WTC11 (cell line): ENCODE results near the gene GAS2L3. TPM values are rescaled to one million over a fixed set of nuclear protein-coding genes. Genes with fewer than 3 reads are reported as not detected.

Experiments used
- ATAC-seq: fragments of 200-7000 bp; cut with Tn5 transposase; 2 replicates; pipeline ENCODE4 v1.10.0; 2021; ENCODE audit warnings: mild to moderate bottlenecking, moderate library complexity
- CTCF ChIA-PET: fragments of 300-600 bp; sonication (Branson Sonifier 250); formaldehyde crosslinking; loops from one replicate; lab custom pipeline; 2021; ENCODE audit warnings: antibody characterized with exemption; lab: Charles Lee
- POLR2A ChIA-PET: fragments of 350-600 bp; sonication (Branson Sonifier 250); formaldehyde crosslinking; loops from one replicate; lab custom pipeline; 2021; ENCODE audit warnings: antibody characterized with exemption; lab: Charles Lee
- DNase-seq: peaks from one replicate; pipeline ENCODE4 v3.0.0; 2021; ENCODE audit warnings: low spot score
- H3K27ac Mint-ChIP-seq: 2 replicates; pipeline ENCODE4 v1.8.0; 2021; ENCODE audit warnings: mixed read lengths
- H3K27me3 Mint-ChIP-seq: 2 replicates; pipeline ENCODE4 v1.8.0; 2021; ENCODE audit warnings: low read depth, mild to moderate bottlenecking, moderate library complexity, mixed read lengths
- H3K36me3 Mint-ChIP-seq: 2 replicates; pipeline ENCODE4 v1.8.0; 2021; ENCODE audit warnings: mixed read lengths
- H3K4me1 Mint-ChIP-seq: 2 replicates; pipeline ENCODE4 v1.8.0; 2022; ENCODE audit warnings: mixed read lengths
- H3K4me3 Mint-ChIP-seq: 2 replicates; pipeline ENCODE4 v1.8.0; 2021; ENCODE audit warnings: mild to moderate bottlenecking, moderate library complexity, mixed read lengths
- H3K9me3 Mint-ChIP-seq: 2 replicates; pipeline ENCODE4 v1.8.0; 2021; ENCODE audit warnings: mixed read lengths
- EMX1 ChIP-seq: fragments of 250-450 bp; sonication (Bioruptor Pico); IDR thresholded peaks from 2 replicates; pipeline ENCODE4 v1.8.0; 2021; ENCODE audit warnings: mild to moderate bottlenecking
- GABPB1 ChIP-seq: sonication (generic); formaldehyde crosslinking; IDR thresholded peaks from 2 replicates; pipeline ENCODE4 v1.8.1; 2023; ENCODE audit warnings: mild to moderate bottlenecking, missing genetic modification reagents
- HMGA2 ChIP-seq: fragments of 250-450 bp; sonication (Bioruptor Pico); IDR thresholded peaks from 2 replicates; pipeline ENCODE4 v1.4.0; 2021; ENCODE audit warnings: mild to moderate bottlenecking, moderate library complexity
- HMGXB4 ChIP-seq: sonication (generic); formaldehyde crosslinking; IDR thresholded peaks from 2 replicates; pipeline ENCODE4 v1.8.1; 2023; ENCODE audit warnings: mild to moderate bottlenecking, moderate library complexity, missing genetic modification reagents
- IRF2 ChIP-seq: sonication (generic); formaldehyde crosslinking; IDR thresholded peaks from 2 replicates; pipeline ENCODE4 v1.8.0; 2022; ENCODE audit warnings: low read depth, missing genetic modification reagents, borderline replicate concordance
- NFYB ChIP-seq: sonication (generic); formaldehyde crosslinking; conservative IDR thresholded peaks from 2 replicates; pipeline ENCODE4 v1.8.0; 2022; ENCODE audit warnings: low read depth, missing genetic modification reagents
- NR1H2 ChIP-seq: sonication (generic); formaldehyde crosslinking; IDR thresholded peaks from 2 replicates; pipeline ENCODE4 v1.9.0; 2021; ENCODE audit warnings: mild to moderate bottlenecking, moderate library complexity, missing genetic modification reagents
- PRDM15 ChIP-seq: sonication (generic); formaldehyde crosslinking; IDR thresholded peaks from 2 replicates; pipeline ENCODE4 v1.8.0; 2022; ENCODE audit warnings: missing genetic modification reagents
- RELA ChIP-seq: sonication (generic); formaldehyde crosslinking; IDR thresholded peaks from 2 replicates; pipeline ENCODE4 v1.8.1; 2022; ENCODE audit warnings: missing genetic modification reagents, mild to moderate bottlenecking, borderline replicate concordance
- TEAD1 ChIP-seq: sonication (generic); formaldehyde crosslinking; IDR thresholded peaks from 2 replicates; pipeline ENCODE4 v1.8.0; 2022; ENCODE audit warnings: mild to moderate bottlenecking, missing genetic modification reagents
- ZNF423 ChIP-seq: fragments of 250-450 bp; sonication (Bioruptor Pico); IDR thresholded peaks from 2 replicates; pipeline ENCODE4 v2.1.2; 2022; ENCODE audit warnings: mild to moderate bottlenecking, moderate library complexity
- ZNF532 ChIP-seq: fragments of 250-450 bp; sonication (Bioruptor Pico); IDR thresholded peaks from 2 replicates; pipeline ENCODE4 v1.9.0; 2021; ENCODE audit warnings: mild to moderate bottlenecking, borderline replicate concordance
- total RNA-seq: library from RNA; stranded (reverse); gene quantifications from 3 replicates; pipeline ENCODE4 v1.2.3, GENCODE V29; 2021
- TF ChIP-seq, protein P1 (sequence below): sonication (generic); formaldehyde crosslinking; IDR thresholded peaks from 2 replicates; pipeline ENCODE4 v1.8.0; 2023; ENCODE audit warnings: missing genetic modification reagents
- TF ChIP-seq, protein P2 (sequence below): sonication (generic); formaldehyde crosslinking; IDR thresholded peaks from 2 replicates; pipeline ENCODE4 v1.8.0; 2022; ENCODE audit warnings: mild to moderate bottlenecking, missing genetic modification reagents

The GAS2L3 gene
- total RNA-seq, 1 experiment from 2014 or later: 14.8 TPM

GRCh38 chr12:100612606-100613005 lies 39.1 kb downstream of the GAS2L3 start (continued):
- TF ChIP-seq ZNF532 (CRISPR knock-in tag): no peak
- no peak for TF ChIP-seq ZNF423 (CRISPR knock-in tag)

DNA sequence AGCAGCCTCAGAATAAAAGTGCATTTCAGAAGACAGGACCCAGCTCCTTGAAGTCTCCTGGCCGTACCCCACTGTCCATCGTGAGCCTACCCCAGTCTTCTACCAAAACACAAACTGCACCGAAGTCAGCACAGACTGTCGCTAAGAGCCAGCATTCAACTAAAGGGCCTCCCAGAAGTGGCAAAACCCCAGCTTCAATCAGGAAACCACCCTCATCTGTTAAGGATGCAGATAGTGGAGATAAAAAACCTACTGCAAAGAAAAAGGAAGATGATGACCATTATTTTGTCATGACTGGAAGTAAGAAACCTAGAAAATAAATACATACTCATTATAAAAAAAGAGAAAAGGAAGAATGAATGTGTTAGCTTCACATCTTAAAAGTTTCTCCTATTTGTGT lies 51.1 kb downstream of the GAS2L3 start:
- H3K27ac Mint-ChIP-seq: no peak overlapping the region
- no peaks in the 10 kb centered on the region for H3K9me3 Mint-ChIP-seq
- POLR2A ChIA-PET: no interaction called here
- CTCF ChIA-PET: interaction anchor here (1.1 kb wide), 1 partner anchor 47 kb away, joined by 4 read pairs; no protein-coding TSS in a partner anchor
- peaks cover 5% of the 10 kb centered on the region; the same call in 1 of the 2 replicates for H3K36me3 Mint-ChIP-seq
- H3K4me3 Mint-ChIP-seq: no peak overlapping the region
- no peaks in the 10 kb centered on the region for H3K27me3 Mint-ChIP-seq
- DNase-seq (no peak), ATAC-seq (no peak)
- TF ChIP-seq, protein P1, sequence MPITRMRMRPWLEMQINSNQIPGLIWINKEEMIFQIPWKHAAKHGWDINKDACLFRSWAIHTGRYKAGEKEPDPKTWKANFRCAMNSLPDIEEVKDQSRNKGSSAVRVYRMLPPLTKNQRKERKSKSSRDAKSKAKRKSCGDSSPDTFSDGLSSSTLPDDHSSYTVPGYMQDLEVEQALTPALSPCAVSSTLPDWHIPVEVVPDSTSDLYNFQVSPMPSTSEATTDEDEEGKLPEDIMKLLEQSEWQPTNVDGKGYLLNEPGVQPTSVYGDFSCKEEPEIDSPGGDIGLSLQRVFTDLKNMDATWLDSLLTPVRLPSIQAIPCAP (CRISPR knock-in tag): no peak
- no peak for TF ChIP-seq EMX1 (CRISPR knock-in tag)
- no peak for TF ChIP-seq IRF2
- TF ChIP-seq, protein P2, sequence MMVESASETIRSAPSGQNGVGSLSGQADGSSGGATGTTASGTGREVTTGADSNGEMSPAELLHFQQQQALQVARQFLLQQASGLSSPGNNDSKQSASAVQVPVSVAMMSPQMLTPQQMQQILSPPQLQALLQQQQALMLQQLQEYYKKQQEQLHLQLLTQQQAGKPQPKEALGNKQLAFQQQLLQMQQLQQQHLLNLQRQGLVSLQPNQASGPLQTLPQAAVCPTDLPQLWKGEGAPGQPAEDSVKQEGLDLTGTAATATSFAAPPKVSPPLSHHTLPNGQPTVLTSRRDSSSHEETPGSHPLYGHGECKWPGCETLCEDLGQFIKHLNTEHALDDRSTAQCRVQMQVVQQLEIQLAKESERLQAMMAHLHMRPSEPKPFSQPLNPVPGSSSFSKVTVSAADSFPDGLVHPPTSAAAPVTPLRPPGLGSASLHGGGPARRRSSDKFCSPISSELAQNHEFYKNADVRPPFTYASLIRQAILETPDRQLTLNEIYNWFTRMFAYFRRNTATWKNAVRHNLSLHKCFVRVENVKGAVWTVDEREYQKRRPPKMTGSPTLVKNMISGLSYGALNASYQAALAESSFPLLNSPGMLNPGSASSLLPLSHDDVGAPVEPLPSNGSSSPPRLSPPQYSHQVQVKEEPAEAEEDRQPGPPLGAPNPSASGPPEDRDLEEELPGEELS (CRISPR knock-in tag): no peak
- no peak for TF ChIP-seq NFYB (CRISPR knock-in tag)
- no peak for TF ChIP-seq RELA (CRISPR knock-in tag)
- TF ChIP-seq GABPB1 (CRISPR knock-in tag): no peak
- TF ChIP-seq HMGA2: no peak
- no peak for TF ChIP-seq HMGXB4
- TF ChIP-seq NR1H2 (CRISPR knock-in tag): no peak
- TF ChIP-seq PRDM15 (CRISPR knock-in tag): no peak
- TF ChIP-seq ZNF532 (CRISPR knock-in tag): no peak
- TF ChIP-seq TEAD1 (CRISPR knock-in tag): no peak
- no peaks in the 10 kb centered on the region for H3K4me1 Mint-ChIP-seq
